ENCODE results near the gene ATF1.
"Not testable (repeated sequence)": the region's sequence is repeated elsewhere in the genome, so short reads cannot be mapped to it uniquely, and the experiment has no call there.

The ATF1 gene

GRCh38 chr12:50764286-50765094, 589 bp downstream of the ATF1 start:
- Histone ChIP-seq H3K27me3 (ENCODE audit: insufficient read depth, poor library complexity, severe bottlenecking) (no peaks in the 10 kb centered on the region), H3K27ac (ENCODE audit: poor library complexity, severe bottlenecking) (peak overlapping the region; percentile 82), H3K4me1 (ENCODE audit: insufficient read depth, poor library complexity, severe bottlenecking) (peaks cover 27% of the 10 kb centered on the region), H3K36me3 (ENCODE audit: low read depth) (no peaks in the 10 kb centered on the region; the same call in 1 of the 2 replicates), H3K4me3 (ENCODE audit: severe bottlenecking) (peak overlapping the region; percentile 87), H3K9me3 (ENCODE audit: severe bottlenecking) (no peaks in the 10 kb centered on the region)
- no peak for TF ChIP-seq CTCF (IDR thresholded peaks at IDR 0.05; ENCODE audit: poor library complexity, severe bottlenecking)
- peak; percentile 62 for DNase-seq (ENCODE audit: low spot score)
- peak; percentile 37 for ATAC-seq (ENCODE audit: low read depth)

DNA sequence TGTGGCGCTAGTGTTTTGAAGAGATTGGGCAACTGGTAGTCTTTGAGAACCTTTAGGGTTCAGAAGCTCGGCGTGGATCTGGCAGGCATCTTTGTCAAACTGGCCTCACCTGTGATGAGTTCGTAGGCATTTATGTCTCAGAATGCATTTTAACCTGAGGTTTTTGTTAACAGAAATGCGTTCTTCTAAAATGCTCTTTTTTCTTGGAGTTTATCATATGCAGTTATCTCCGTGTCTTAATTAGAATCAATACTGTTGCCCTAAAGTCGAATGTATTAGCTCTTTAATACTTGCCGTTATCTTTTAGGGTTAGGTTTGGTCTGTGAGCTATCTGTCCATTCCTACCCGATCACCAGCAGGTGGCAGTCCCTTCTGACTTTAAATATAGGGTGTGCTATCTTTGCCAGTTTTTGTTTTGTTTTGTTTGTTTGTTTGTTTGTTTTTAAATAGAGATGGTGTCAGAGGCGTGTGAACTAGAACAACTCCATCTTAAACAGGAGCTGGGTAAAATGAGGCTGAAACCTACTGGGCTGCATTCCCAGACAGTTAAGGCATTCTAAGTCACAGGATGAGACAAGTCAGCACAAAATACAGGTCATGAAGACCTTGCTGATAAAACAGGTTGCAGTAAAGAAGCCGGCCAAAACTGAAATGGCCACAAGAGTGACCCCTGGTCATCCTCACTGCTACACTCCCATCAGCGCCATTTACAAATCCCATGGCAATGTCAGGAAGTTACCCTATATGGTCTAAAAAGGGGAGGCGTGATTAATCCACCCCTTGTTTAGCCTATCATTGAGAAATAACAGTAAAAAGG, 1.4 kb downstream of the ATF1 start:
- ATAC-seq (ENCODE audit: low read depth) (0 out of 3 replicates have a peak, but pooled peaks have one; percentile 34), DNase-seq (ENCODE audit: low spot score) (no peak)
- peak overlapping the region; percentile 87 for H3K4me3 ChIP-seq (ENCODE audit: severe bottlenecking)
- peak; percentile 91 for TF ChIP-seq CTCF (IDR thresholded peaks at IDR 0.05; ENCODE audit: poor library complexity, severe bottlenecking)
- H3K36me3 ChIP-seq (ENCODE audit: low read depth), result peaks cover 6% of the 10 kb centered on the region
- H3K9me3 ChIP-seq (ENCODE audit: severe bottlenecking), result no peaks in the 10 kb centered on the region
- peaks cover 27% of the 10 kb centered on the region for H3K4me1 ChIP-seq (ENCODE audit: insufficient read depth, poor library complexity, severe bottlenecking)
- H3K27ac ChIP-seq (ENCODE audit: poor library complexity, severe bottlenecking), result peak overlapping the region; percentile 82
- no peaks in the 10 kb centered on the region for H3K27me3 ChIP-seq (ENCODE audit: insufficient read depth, poor library complexity, severe bottlenecking)

- no peaks in the 10 kb centered on the region for H3K27me3 ChIP-seq (ENCODE audit: insufficient read depth, poor library complexity, severe bottlenecking)
- H3K27ac ChIP-seq (ENCODE audit: poor library complexity, severe bottlenecking), result peak overlapping the region; percentile 21
- ATAC-seq (ENCODE audit: low read depth), result no peak
- DNase-seq (ENCODE audit: low spot score), result no peak
- H3K4me1 ChIP-seq (ENCODE audit: insufficient read depth, poor library complexity, severe bottlenecking), result peaks cover 21% of the 10 kb centered on the region
- TF ChIP-seq CTCF (IDR thresholded peaks at IDR 0.05; ENCODE audit: poor library complexity, severe bottlenecking), result no peak
- no peak overlapping the region for H3K4me3 ChIP-seq (ENCODE audit: severe bottlenecking)
- H3K9me3 ChIP-seq (ENCODE audit: severe bottlenecking), result no peaks in the 10 kb centered on the region
- peaks cover 6% of the 10 kb centered on the region for H3K36me3 ChIP-seq (ENCODE audit: low read depth)
Measured at GRCh38 chr12:50768391-50768790, 4.5 kb downstream of the ATF1 start.

DNA sequence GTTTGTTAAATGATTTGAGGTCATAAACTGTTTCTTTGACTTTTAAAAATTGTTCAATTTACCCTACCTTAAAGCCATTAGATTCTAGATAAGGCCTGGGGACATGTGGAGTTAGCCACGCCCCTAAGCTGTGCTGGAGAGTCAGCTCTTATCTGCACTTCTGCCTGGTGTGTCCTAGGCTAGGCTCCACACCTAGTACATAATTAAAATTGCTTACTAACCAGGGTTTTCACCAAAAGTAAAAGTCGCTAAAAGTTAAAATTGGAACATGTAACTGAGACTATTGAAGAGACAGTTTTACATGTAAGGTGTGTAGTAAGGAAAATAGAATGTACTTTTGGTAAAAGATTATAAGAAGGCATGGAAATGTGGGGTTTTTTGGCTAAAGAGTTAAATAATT, 4.9 kb downstream of the ATF1 start:
- H3K27ac ChIP-seq (ENCODE audit: poor library complexity, severe bottlenecking), result peak overlapping the region; percentile 21
- not testable (repeated sequence) for H3K4me3 ChIP-seq (ENCODE audit: severe bottlenecking)

GRCh38 chr12:50771409-50771808, 7.5 kb downstream of the ATF1 start:
- H3K9me3 ChIP-seq (ENCODE audit: severe bottlenecking), result no peaks in the 10 kb centered on the region
- H3K4me3 ChIP-seq (ENCODE audit: severe bottlenecking), result no peak overlapping the region
- H3K4me1 ChIP-seq (ENCODE audit: insufficient read depth, poor library complexity, severe bottlenecking), result peaks cover 20% of the 10 kb centered on the region
- peaks cover 6% of the 10 kb centered on the region for H3K36me3 ChIP-seq (ENCODE audit: low read depth)
- H3K27me3 ChIP-seq (ENCODE audit: insufficient read depth, poor library complexity, severe bottlenecking), result no peaks in the 10 kb centered on the region
- no peak for DNase-seq (ENCODE audit: low spot score)
- TF ChIP-seq CTCF (IDR thresholded peaks at IDR 0.05; ENCODE audit: poor library complexity, severe bottlenecking), result no peak
- no peak overlapping the region for H3K27ac ChIP-seq (ENCODE audit: poor library complexity, severe bottlenecking)
- no peak for ATAC-seq (ENCODE audit: low read depth)

More for the DNA sequence above, 4.9 kb downstream of the ATF1 start:
- ATAC-seq (ENCODE audit: low read depth); H3K9me3 ChIP-seq (ENCODE audit: severe bottlenecking); H3K36me3 ChIP-seq (ENCODE audit: low read depth); H3K27me3 ChIP-seq (ENCODE audit: insufficient read depth, poor library complexity, severe bottlenecking); DNase-seq (ENCODE audit: low spot score): not testable (repeated sequence)
- H3K4me1 ChIP-seq (ENCODE audit: insufficient read depth, poor library complexity, severe bottlenecking), result peaks cover 24% of the 10 kb centered on the region

Data from RWPE2 (cell line).